GM19324 (cell line): ENCODE measurements around the gene COL11A2.

Experiments
- ATAC-seq: cut with Tn5 transposase; IDR thresholded peaks from one replicate; pipeline ENCODE4 v1.9.1; 2021; ENCODE audit warnings: mild to moderate bottlenecking, moderate library complexity; ENCODE audit not compliant: unreplicated experiment, low FRiP score

The COL11A2 gene

GRCh38 chr6:33206864-33207551, 14.7 kb upstream of the COL11A2 start:
- no peak for ATAC-seq

DNA sequence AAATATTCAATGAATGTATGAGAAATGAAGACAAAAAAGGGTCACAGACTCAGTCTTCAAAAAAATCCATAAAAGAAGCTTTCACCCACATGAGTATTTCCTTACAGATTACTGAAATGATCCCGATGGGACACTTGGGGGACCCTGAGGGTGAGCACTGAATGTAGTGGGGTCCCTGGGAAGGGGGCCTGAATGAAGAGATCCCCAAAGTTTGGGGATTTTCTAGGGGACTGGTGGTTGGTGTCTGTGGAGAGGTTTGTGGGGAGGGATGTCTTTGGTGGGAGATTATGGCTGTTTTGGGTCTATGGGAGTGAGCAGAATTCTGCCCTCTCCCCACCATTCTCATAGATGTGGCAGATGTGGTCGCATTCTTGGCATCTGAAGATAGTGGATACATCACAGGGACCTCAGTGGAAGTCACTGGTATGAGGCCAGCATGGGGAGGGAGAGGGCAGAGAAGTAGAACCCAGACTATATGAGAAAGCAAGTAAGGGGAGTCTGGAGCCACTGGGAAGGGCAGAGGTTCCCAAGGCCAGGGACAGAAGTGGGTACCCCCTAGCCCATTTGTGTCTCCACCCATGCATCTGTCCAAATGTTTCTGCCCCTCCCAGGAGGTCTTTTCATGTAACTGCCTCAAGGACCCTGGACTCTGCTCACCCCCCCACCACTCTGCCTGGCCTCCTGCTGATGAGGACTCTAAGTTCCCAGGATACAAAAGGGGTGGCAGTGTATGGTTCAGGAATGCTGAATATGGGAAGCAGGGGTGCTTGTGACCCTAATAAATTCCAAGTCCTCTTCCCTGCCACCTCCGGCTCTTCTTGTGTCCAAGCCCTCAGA, 14.0 kb upstream of the COL11A2 start:
- ATAC-seq: no peak

GRCh38 chr6:33205191-33206026, 13.1 kb upstream of the COL11A2 start:
- ATAC-seq: no peak

DNA sequence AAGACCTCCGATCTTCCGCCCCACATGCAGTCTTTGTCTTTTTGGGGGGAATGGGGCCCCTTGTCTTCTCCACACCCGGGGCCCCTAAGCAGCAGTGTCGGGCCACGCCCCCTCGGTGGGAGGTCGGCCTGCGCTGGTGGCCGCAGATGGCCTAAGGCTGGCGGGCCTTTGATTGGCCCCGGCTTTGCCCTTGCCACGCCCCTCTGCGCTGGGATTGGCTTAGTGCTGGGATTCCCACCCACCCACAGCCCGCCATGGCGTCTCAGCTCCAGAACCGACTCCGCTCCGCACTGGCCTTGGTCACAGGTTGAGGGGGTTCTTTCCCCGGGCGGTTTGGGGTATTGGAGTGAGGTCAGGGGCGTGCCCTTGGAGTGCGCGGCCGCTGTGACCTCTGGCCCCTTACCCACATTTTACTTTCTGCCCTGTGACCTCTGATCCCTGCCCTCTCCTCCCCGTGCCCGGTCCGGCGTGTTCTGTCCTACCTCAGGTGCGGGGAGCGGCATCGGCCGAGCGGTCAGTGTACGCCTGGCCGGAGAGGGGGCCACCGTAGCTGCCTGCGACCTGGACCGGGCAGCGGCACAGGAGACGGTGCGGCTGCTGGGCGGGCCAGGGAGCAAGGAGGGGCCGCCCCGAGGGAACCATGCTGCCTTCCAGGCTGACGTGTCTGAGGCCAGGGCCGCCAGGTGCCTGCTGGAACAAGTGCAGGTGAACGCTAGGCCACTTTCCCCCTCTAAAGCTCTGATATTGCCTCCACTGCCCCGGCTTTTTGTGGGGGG, 12.3 kb upstream of the COL11A2 start, which contains the start of gene HSD17B8:
HSD17B8 (plus strand) TSS at position 241 of the 776 bp plus-strand sequence; CDS start at position 255, 14 bp downstream.
- peak; percentile 53 for ATAC-seq

GRCh38 chr6:33204165-33204414, 11.8 kb upstream of the COL11A2 start:
- ATAC-seq: no peak

- no peak for ATAC-seq
Measured at GRCh38 chr6:33203443-33204164, 11.3 kb upstream of the COL11A2 start.

DNA sequence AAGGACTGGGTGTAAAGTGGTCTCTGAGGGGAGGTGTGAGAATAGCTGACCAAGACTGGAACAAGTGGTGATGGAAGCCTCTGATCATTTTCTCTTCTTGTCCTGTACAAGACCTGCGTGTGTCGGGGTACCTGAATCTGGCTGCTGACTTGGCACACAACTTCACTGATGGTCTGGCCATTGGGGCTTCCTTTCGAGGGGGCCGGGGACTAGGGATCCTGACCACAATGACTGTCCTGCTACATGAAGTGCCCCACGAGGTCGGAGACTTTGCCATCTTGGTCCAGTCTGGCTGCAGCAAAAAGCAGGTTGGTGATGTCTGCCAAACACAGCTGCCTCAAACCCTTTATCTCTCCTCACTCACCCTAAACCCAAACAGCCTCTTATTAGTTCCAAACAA, 10.5 kb upstream of the COL11A2 start:
- no peak for ATAC-seq

DNA sequence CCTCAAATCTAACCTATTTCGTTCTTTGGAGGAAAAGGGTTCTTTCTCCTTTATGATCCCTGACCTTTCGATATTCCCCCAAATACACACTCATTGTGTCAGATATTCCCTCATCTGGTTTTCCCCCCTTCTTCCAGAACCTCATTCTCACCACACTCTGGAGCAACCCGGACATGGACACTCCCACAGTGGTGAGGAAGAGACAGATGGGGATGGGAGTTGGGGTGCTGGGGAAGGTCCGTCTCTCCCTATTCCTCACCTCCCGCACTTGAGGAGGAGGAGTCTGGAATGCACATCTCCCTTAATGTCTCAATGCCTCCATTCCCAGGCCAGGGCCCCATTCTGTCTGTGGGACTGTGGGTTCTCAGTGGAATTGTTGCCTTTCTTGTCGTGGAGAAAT, 9.7 kb upstream of the COL11A2 start:
- ATAC-seq: no peak

DNA sequence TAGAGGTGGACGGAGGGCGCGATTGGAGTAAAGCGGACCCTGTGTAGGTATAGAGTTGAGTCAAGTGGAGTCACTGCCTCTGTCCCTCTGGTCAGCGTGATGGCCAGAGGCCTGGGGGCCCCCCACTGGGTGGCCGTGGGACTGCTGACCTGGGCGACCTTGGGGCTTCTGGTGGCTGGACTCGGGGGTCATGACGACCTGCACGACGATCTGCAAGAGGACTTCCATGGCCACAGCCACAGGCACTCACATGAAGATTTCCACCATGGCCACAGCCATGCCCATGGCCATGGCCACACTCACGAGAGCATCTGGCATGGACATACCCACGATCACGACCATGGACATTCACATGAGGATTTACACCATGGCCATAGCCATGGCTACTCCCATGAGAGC, 8.9 kb upstream of the COL11A2 start:
- ATAC-seq: no peak

DNA sequence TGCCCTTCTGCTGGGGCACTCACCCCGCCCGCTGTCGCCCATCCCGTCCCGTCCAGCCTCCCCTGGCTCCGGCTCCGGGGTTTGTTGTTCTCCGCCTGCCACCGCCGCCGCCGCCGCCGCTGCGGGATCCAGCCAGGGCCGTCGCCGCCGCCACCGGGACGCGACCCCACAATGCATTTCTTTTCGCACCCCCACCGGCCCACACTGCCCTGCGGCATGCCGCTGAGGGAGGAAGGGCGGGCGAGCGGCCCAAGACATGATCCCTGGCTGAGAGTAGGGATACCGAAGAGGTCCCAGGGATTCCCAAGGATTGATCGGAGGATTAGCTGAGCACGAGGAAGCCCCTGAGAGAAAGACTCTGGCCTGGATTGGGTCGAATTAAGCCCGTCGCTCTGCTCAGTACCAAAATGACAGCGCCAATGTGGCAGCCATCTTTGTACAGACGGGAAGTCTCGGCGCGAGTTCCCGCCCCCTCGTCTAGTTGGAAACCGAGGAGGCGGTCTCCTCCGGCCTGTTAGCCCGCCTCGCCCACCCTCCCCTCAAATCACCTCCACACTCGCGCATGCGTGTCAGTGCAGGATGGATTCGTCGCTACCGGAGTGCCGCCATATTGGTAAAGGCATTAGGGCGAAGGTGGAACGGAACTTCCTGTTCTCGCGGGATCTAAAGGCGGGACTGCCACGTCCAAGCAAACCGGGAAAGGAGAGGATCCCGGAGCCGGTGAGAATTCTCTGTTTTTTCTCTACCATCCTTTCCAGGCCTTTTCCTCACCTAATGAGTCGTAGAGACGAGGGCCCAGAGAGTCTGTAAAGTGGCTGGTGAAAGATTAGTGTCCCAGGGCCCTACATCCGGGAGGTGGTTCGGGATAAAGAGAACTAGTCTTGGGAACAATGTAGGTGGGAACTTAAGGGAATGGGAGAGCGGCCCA, 8.2 kb upstream of the COL11A2 start, which contains the start of the genes RXRB and SLC39A7:
RXRB (minus strand) TSS at position 447 of the 928 bp plus-strand sequence; CDS start at position 258, 189 bp downstream.
SLC39A7 (plus strand) TSS at position 649 of the 928 bp plus-strand sequence. CDS start 379 bp downstream, outside the sequence.
- peak; percentile 70 for ATAC-seq

DNA sequence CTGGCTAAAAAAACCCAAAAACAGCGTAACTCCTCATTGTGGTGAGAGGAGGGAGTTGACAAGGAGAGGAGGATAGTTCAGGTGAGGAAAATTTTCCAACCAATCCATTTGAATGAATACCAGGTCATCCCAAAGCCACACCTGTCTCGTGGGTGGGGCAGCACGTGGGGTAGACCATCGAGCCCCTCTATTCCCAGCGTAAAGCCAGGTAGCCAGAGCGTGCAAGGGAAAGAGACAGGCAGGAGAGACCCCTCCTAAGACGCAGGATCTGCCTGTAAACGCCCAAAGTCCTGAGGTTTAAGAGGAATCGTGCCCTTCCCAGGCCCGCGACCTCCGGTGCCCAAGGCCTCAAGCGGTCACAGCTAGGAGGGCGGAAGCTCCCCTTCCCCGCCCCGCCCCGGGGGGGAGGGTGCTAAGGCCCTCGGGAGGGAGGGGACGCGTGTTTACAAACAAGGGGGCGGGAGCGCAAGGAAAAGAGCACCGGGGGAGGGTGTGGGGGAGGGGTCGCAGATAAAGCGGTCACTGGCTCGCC, 7.5 kb upstream of the COL11A2 start:
- peak; percentile 5 for ATAC-seq

GRCh38 chr6:33198853-33199436, 6.7 kb upstream of the COL11A2 start:
- no peak for ATAC-seq

- ATAC-seq: no peak
Measured at GRCh38 chr6:33198159-33198852, 6.0 kb upstream of the COL11A2 start.

GRCh38 chr6:33197431-33198048, 5.3 kb upstream of the COL11A2 start:
- ATAC-seq: no peak

GRCh38 chr6:33195304-33196165, 3.3 kb upstream of the COL11A2 start:
- ATAC-seq: no peak

DNA sequence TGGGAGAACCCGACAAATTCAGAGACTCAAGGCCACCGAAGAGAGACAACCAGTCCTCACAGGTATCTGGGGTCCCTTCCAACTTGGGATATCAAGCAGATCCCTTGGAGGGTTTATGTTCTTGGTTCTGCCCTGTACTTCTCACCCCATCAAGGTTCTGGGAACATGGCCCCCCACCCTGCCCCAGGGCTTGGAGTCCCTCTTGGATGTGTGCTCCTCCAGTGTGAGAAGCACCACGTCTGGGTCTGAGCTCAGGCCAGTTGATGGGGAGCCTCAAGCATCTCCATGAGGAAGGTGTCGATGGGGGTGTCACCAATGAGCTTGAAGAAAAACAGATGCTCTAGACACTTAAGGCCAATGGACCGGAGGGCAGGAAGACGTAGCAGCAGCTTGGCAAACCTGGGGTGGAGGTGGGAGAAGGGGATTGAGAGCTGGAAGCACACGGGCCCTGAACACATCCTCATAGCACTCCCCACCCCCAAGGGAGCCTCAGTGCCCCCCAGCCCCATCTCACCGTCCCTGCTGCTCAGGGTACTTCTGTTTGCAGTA, 2.2 kb upstream of the COL11A2 start:
- no peak for ATAC-seq
